ENCODE results near the gene HLTF.

HLTF gene

DNA sequence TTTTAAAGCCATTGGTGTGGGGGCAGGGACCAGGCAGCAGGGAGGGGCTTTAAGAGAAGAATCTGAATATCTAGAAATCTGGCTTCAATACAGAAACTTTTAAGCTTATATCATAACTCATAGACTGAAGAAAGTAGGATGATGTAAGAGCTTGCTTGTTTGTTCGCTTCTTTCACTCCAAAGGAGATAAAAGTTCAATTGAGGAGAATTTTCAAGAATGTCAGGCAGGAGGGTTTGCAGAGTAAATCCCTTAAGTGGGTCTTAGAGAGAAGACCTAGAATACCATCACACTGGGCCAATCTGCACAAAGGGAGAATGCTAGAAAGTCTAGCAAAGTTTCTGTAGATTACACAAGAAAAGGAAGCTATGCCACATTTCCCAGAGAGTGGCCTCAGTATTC lies 4.1 kb upstream of the HLTF start:
- no peak for DNase-seq (ENCODE audit: low read depth)
- no peak overlapping the region for H3K4me3 ChIP-seq (ENCODE audit: low read depth, low read length)
- TF ChIP-seq CTCF (IDR thresholded peaks at IDR 0.05; ENCODE audit: insufficient read depth, low read depth, low read length, missing control alignments), result no peak

DNA sequence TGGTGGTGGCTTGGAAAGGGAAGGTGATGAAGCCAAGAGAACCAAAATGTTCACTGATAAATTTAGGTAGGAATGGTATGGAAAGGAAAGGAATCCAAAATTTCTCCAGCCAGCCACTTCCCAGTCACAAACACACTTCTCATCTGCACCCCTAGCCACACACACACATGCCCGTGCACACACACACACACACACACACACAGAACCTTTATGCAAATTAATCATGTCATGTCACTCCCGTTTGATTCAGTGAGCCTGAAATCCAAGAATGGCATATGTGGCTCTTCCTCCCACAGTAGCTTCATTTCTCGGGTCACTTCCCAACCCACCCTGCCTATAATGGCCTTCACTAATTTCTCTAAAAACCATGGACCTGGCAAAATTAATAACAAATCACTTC lies 3.1 kb upstream of the HLTF start:
- TF ChIP-seq CTCF (IDR thresholded peaks at IDR 0.05; ENCODE audit: insufficient read depth, low read depth, low read length, missing control alignments), result no peak
- DNase-seq (ENCODE audit: low read depth), result peak; percentile 24
- no peak overlapping the region for H3K4me3 ChIP-seq (ENCODE audit: low read depth, low read length)

DNA sequence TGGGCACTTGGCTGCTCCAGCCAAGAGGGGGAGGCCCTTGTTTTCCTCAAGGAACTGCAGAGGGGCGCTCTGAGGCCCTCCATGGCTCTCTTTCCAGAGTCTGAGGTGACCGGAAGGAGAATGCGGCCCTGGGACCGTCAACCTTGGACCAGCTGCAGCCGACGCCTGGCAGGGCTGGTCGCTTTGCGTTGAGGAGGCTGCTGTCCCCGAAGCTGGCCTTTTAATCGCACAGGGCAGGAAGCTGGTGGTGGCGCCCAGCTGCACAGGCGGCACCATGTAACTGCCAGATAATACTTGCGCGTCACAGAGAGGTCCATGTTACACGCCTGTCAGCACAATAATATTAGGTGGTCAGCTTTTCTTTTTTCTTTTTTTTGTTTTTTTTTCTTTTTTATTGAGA lies 875 bp upstream of the HLTF start:
- no peak for DNase-seq (ENCODE audit: low read depth)
- H3K4me3 ChIP-seq (ENCODE audit: low read depth, low read length), result no peak overlapping the region
- no peak for TF ChIP-seq CTCF (IDR thresholded peaks at IDR 0.05; ENCODE audit: insufficient read depth, low read depth, low read length, missing control alignments)

DNA sequence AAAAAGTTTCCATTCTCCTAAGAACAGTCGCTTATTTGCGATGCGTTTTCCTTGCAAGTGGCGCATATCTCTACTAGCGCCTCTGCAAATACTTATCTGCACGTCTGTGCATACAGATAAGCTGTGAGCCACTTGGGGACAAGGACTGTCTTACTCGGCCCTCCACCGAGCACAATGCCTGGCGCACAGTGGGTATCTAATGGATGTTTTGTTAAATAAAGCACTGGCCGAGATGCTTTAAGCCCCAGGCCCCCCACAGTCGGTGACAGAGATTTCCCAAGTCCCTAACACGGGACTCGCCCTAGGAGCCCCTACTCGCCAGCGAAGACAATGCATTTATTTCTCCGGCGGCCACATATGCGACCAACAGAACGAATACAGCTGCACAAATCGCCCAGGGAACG lies 503 bp downstream of the HLTF start:
- no peak for TF ChIP-seq CTCF (IDR thresholded peaks at IDR 0.05; ENCODE audit: insufficient read depth, low read depth, low read length, missing control alignments)
- peak overlapping the region; percentile 73 for H3K4me3 ChIP-seq (ENCODE audit: low read depth, low read length)
- DNase-seq (ENCODE audit: low read depth), result peak; percentile 55

- no peak for DNase-seq (ENCODE audit: low read depth)
- no peak for TF ChIP-seq CTCF (IDR thresholded peaks at IDR 0.05; ENCODE audit: insufficient read depth, low read depth, low read length, missing control alignments)
- H3K4me3 ChIP-seq (ENCODE audit: low read depth, low read length), result no peak overlapping the region
These were observed 4.6 kb downstream of the HLTF start for GRCh38 chr3:149081772-149082171.

GRCh38 chr3:149080699-149081091 lies 5.6 kb downstream of the HLTF start:
- no peak overlapping the region for H3K4me3 ChIP-seq (ENCODE audit: low read depth, low read length)
- DNase-seq (ENCODE audit: low read depth), result no peak
- TF ChIP-seq CTCF (IDR thresholded peaks at IDR 0.05; ENCODE audit: insufficient read depth, low read depth, low read length, missing control alignments), result no peak

DNA sequence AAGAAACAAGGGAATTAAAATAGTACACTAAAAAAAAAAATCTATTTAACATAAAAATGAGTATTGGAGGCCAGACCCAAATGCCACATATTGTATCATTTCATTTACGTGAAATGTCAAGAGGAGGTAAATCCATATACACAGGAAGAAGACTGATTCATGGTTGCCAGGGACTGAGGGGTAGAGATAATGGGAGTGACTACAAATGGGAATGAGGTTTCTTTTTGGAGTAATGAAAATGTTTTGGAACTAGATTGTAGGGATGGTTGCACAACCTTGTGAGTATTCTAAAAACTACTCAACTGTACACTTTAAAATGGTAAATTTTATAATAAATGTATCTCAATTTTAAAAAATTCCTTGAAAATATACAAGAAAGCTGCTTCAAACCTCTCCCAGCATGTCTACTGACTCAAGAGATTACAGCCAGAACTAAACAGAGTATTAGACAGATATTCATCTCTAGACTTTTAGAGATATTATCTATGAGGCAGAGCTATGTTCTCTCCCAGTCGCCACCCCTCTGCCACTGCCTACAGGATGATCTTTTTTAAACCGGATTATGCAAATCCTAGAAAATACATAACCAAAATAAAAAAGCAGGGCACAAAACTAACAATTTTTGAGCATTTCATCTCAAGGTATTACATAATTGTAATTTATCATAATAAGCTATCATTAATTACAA lies 6.2 kb downstream of the HLTF start:
- DNase-seq (ENCODE audit: low read depth), result no peak
- no peak overlapping the region for H3K4me3 ChIP-seq (ENCODE audit: low read depth, low read length)
- TF ChIP-seq CTCF (IDR thresholded peaks at IDR 0.05; ENCODE audit: insufficient read depth, low read depth, low read length, missing control alignments), result no peak

Measured in GM12865 (cell line).